ENCODE measurements around the gene SNCB.

SNCB gene

DNA sequence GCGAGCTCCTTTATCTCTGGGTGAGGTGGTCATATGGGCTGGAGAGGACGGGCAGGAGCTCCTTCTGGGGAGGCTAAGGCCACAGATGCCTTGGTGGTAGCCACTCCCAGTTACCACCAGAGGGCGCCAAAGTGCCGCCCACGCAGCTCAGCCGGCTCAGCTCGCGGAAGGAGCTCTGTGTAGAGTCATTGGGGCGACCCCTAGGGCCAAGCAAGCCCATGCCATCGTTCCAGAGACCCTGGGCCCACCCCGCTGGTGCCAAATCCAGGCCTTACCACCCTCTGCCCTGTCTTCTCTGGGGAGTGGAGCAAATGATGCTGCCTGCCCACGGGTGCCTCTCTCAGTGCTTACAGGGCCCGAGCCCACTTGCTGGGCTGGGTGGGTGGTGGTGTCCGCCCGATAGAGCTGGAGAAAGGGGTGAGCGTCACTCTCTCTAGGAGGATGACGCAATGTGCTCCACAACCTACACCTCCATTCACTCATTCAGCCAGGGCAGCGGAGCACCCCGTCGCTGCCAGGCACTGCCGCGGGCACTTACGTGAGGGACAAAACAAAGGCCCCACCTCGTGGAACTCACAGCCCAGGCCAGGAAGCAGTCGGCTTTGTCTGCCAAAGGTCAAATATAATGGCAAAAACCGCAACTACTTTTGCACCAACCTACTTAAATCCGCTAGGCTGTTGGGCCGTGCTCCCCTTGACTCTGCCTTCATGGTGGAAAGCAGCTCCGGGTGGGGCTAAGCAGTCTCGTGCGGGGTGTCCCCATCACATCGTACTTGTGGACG is 30.7 kb upstream of the SNCB start:
- DNase-seq (ENCODE audit: low read depth in 3 of 3) = peak; percentile 60 to 73 (median 66)

GRCh38 chr5:176660530-176660859 is 30.2 kb upstream of the SNCB start:
- DNase-seq (ENCODE audit: low read depth in 3 of 3) = no peak

DNA sequence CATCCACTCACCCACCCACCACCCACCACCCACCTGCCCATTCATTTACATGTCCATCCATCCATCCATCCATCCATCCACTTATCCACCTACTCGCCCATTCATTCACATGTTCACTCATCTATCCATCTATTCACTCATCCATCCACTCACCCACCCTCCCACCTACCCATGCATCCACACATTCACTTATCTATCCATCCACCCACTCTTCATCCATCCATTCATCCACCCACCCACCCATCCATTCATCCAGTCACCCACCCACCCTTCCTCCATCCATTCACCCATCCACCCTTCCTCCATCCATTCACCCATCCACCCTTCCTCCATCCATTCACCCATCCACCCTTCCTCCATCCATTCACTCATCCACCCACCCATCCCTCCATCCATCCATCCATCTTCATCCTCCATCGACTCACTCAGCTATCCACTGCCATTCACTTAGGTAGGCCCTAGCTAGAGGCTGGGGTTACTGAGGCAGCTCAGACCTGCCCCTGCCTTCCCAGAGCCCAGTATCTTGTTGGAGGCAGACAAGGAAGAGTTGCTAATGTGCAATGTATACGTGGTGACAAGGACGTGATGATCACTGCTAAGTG is 29.6 kb upstream of the SNCB start:
- DNase-seq (ENCODE audit: low read depth in 3 of 3) = no peak

DNA sequence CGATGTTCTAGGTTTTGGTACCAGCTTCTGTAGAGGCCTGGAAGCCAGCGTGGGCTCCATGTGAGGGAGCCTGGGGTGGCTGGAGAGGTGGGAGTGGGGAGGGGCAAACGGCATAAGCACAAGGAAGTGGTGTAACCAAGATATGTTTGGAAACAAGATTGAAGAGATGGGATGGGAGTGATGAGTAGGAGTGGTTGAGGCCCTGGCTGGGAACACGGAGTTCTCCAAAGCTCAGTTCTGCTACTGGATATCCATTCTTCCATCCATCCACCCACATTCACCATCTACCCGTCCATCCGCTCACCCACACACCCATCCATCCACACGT is 29.1 kb upstream of the SNCB start:
- DNase-seq (ENCODE audit: low read depth in 3 of 3) = no peak

- DNase-seq (ENCODE audit: low read depth in 3 of 3) = no peak
Observed at GRCh38 chr5:176658817-176659511, 28.6 kb upstream of the SNCB start.

GRCh38 chr5:176658007-176658599 is 27.8 kb upstream of the SNCB start:
- DNase-seq (ENCODE audit: low read depth in 3 of 3) = peak; percentile 43 to 49 (median 46)

DNA sequence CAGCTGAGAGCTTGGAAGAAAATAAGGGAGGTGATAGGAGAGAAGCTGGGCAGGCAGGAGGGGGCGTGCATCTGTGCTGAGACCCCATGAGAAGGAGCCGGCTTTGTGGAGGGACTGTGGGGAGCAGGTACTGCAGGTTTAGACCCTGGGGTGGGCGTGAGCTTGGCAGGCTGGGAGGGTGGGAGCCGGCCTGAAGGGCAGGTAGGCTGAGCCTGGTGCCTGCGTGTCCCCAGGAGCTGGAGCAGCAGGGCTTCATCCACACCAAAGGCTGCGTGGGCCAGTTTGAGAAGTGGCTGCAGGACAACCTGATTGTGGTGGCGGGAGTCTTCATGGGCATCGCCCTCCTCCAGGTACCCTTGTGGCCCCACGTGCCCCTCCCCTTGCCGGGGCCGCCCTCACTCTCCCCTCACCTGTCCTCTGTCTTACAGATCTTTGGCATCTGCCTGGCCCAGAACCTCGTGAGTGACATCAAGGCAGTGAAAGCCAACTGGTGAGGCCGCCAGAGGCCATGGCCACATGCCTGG is 26.2 kb upstream of the SNCB start:
- no peak for DNase-seq (ENCODE audit: low read depth in 3 of 3)

- DNase-seq (ENCODE audit: low read depth in 3 of 3) = no peak
Observed at GRCh38 chr5:176654856-176655255, 24.5 kb upstream of the SNCB start.

- peak; percentile 49 to 87 (median 85) for DNase-seq (ENCODE audit: low read depth in 3 of 3)
Observed at GRCh38 chr5:176653401-176654385, 23.4 kb upstream of the SNCB start.

GRCh38 chr5:176652136-176652535 is 21.8 kb upstream of the SNCB start:
- no peak for DNase-seq (ENCODE audit: low read depth in 3 of 3)

DNA sequence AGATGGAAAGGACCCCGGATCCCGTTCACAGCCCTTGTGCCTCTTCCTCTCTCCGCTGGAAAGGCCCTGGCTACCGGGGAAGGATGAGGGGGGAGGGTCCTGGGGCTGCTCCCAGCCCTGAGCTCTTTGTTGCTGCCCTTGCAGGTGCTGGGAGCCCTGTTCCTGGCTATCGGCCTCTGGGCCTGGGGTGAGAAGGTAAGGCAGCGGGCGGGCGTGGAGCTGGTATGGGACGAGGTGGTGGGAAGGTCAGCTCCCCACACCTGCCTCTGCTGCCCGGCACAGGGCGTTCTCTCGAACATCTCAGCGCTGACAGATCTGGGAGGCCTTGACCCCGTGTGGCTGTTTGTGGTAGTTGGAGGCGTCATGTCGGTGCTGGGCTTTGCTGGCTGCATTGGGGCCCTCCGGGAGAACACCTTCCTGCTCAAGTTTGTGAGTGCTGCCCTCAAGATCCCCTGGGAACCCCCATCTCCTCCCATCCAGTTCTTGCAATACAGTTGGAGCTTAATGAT is 21.2 kb upstream of the SNCB start:
- no peak for DNase-seq (ENCODE audit: low read depth in 3 of 3)

DNA sequence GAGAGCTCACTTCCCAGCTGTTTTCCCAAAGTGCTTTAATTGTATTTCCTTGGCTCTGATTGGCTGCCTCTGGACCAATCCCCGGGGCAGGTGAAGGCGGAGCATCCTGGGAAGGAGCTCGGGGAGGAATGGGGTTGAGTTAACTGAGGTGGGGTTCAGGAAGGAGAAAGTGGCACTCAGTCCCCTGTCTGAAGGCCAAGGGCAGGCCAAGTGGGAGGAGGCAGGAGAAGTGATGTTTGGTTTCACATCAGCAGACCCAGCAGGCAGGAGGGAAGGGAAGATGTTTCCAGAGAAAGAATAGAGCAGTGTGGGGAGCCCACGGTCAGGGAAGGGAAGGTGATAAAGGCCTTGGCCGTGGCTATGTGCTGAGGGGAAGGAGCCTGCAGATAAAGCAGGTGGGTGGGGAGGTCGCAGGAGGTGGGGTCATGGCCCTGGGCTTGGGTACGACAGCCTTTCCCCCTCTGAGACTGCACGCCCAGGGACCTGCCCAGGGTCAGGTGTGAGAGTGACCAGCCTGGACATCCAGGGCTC is 20.1 kb upstream of the SNCB start:
- DNase-seq (ENCODE audit: low read depth in 3 of 3) = no peak

GRCh38 chr5:176648474-176649194 is 18.3 kb upstream of the SNCB start:
- DNase-seq (ENCODE audit: low read depth in 3 of 3) = no peak

GRCh38 chr5:176647843-176648473 is 17.6 kb upstream of the SNCB start:
- DNase-seq (ENCODE audit: low read depth in 3 of 3) = no peak

DNA sequence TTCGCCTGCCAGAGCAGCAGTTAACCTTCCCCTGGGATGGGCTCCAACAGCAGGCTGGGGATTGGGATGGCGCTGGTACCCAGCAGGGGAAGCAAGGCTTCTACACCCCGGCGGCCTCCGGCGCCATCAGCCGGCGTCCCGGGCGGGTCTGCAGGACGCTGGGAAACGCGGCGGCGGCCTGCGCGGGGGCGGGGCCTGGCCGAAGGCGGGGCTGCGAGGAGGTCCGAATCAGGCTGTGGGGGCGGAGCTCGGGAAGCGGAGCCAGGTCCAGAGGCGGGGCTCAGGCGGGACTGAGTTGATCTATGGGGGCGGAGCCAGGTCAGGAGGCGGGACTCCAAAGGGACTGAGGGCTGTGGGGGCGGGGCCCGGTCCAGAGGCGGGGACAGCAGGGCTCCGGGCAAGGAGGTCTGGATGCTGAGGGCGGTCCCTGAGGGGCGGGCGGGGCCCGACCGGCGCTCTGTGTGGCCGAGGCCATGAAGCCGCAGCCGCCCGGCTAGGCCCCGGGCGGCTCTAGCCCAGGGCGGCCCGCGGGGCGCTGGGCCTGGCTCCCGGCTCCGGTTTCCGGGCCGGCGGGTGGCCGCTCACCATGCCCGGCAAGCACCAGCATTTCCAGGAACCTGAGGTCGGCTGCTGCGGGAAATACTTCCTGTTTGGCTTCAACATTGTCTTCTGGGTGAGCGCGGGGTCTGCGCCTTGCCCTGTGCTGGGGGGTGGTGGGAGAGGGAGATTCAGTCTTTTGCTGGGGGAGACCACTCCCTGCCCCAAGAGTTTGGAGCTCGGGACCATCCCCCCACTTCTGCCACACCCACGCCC is 16.9 kb upstream of the SNCB start, which contains the start of gene TSPAN17:
Gene TSPAN17, plus strand, starts transcription at position 455 of the 813 bp plus-strand sequence. Its CDS starts 132 bp downstream, at position 587.
- peak; percentile 89 to 99 (median 96) for DNase-seq (ENCODE audit: low read depth in 3 of 3)

- DNase-seq (ENCODE audit: low read depth in 3 of 3) = no peak
Observed at GRCh38 chr5:176646707-176647029, 16.3 kb upstream of the SNCB start.

DNA sequence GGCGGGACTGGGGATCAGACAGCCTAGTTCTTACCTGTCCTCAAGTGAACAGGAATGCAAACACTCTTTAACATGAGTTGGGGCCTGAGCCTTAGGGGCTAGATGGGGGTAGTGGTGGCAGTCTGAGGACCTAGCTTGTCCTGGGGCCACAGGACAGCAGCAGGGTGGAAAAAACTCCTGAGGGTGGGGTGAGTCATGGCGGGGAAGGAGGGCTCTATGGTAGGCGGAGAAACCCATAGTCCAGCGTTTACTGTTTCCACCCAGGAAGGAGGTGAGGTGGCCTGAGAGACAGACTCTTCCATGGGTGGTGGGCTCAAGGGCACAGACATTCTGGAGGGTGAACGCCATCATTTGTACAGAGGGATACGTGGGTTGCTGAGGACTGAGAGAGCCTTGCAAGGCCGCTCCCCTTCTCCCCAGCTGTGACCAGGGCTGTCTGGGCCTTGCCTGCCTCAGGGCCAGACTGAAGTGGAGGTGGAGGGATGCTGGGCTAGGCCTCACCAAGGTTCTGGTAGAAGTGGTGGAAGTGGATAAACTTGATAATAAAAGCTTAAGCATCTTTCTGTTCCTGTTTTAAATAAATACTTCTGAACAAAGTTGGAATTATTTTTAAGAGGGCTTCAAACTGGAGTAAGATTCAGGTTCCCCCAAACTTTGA is 15.8 kb upstream of the SNCB start:
- DNase-seq (ENCODE audit: low read depth in 3 of 3) = no peak
